ENCODE data around the gene KIF12. TPM values are rescaled to one million over a fixed set of nuclear protein-coding genes. Genes with fewer than 3 reads are reported as not detected.

KIF12 gene
- polyA plus RNA-seq, 1 donor (not counting 4 experiments of a cell fraction or from before 2014, with no cell fraction given), result 1.5 TPM

DNA sequence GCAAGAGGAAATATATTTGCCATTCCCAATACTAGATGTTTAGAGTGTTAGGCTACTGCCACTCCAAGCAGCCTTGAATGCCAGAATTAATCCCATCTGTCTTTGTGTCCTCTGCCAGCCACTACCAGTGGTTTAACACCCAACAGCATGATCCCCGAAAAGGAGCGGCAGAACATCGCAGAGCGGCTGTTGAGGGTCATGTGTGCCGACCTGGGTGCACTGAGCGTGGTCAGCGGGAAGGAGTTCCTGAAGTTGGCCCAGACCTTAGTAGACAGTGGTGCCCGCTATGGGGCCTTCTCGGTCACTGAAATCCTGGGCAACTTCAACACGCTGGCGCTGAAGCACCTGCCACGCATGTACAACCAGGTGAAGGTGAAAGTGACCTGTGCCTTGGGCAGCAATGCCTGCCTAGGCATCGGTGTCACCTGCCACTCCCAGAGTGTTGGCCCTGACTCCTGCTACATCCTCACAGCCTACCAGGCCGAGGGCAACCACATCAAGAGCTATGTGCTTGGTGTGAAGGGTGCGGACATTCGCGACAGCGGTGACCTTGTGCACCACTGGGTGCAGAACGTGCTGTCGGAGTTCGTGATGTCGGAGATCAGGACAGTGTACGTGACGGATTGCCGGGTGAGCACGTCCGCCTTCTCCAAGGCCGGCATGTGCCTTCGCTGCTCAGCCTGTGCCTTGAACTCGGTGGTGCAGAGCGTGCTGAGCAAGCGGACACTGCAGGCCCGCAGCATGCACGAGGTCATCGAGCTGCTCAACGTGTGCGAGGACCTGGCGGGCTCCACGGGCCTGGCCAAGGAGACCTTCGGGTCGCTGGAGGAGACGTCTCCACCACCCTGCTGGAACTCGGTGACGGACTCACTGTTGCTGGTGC, 50.3 kb downstream of the KIF12 start:
- no peak overlapping the region for H3K4me3 ChIP-seq (ENCODE audit: control insufficient read depth in 2 of 3, extremely low read depth in 1 of 3, insufficient read depth in 2 of 3, low read depth in 1 of 3, low read length in 3 of 3)
- no peak overlapping the region for H3K9ac ChIP-seq (ENCODE audit: control insufficient read depth, extremely low read depth, insufficient read depth, low read length)
- no peaks in the 10 kb centered on the region for H3K4me1 ChIP-seq (ENCODE audit: control insufficient read depth, extremely low read depth, insufficient read depth, low read length)
- no peak overlapping the region for H3K4me2 ChIP-seq (ENCODE audit: control insufficient read depth, extremely low read depth, insufficient read depth, low read depth, low read length)
- no peaks in the 10 kb centered on the region for H3K9me3 ChIP-seq (ENCODE audit: control insufficient read depth, low read depth, low read length)
- DNase-seq (ENCODE audit: low read depth, low spot score) (no peak), FAIRE-seq (no peak)
- H3K36me3 ChIP-seq (ENCODE audit: control insufficient read depth in 2 of 2, extremely low read depth in 1 of 2, insufficient read depth in 2 of 2, low read length in 2 of 2), result peaks cover 0 to 19% of the 10 kb centered on the region in 2 experiments
- TF ChIP-seq, protein P1, sequence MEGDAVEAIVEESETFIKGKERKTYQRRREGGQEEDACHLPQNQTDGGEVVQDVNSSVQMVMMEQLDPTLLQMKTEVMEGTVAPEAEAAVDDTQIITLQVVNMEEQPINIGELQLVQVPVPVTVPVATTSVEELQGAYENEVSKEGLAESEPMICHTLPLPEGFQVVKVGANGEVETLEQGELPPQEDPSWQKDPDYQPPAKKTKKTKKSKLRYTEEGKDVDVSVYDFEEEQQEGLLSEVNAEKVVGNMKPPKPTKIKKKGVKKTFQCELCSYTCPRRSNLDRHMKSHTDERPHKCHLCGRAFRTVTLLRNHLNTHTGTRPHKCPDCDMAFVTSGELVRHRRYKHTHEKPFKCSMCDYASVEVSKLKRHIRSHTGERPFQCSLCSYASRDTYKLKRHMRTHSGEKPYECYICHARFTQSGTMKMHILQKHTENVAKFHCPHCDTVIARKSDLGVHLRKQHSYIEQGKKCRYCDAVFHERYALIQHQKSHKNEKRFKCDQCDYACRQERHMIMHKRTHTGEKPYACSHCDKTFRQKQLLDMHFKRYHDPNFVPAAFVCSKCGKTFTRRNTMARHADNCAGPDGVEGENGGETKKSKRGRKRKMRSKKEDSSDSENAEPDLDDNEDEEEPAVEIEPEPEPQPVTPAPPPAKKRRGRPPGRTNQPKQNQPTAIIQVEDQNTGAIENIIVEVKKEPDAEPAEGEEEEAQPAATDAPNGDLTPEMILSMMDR (optimal IDR thresholded peaks at IDR 0.05 in 1 of 3, IDR thresholded peaks at IDR 0.05 in 1 of 3, conservative IDR thresholded peaks at IDR 0.05 in 1 of 3; ENCODE audit: extremely low read depth in 1 of 3, insufficient read depth in 2 of 3, low read length in 3 of 3), result no peak
- TF ChIP-seq EZH2 (IDR thresholded peaks at IDR 0.05; ENCODE audit: low read length), result no peak
- H3K79me2 ChIP-seq (ENCODE audit: control insufficient read depth, insufficient read depth, low read length), result no peaks in the 10 kb centered on the region
- dilution Hi-C loops (cut with MboI; ENCODE audit: extremely low pct_ligation_motif_present, low sequenced_read_pairs), result no loop called here
- H3K27me3 ChIP-seq (ENCODE audit: control insufficient read depth, extremely low read depth, insufficient read depth, low read length), result no peaks in the 10 kb centered on the region
- no peaks in the 10 kb centered on the region for H3K9me1 ChIP-seq (ENCODE audit: control insufficient read depth, extremely low read depth, insufficient read depth, low read length)
- H4K20me1 ChIP-seq (ENCODE audit: control insufficient read depth, extremely low read depth, insufficient read depth, low read length), result no peaks in the 10 kb centered on the region
- no peak overlapping the region for H3K27ac ChIP-seq (ENCODE audit: control insufficient read depth, insufficient read depth, low read length)
- no peak overlapping the region for H2AFZ ChIP-seq (ENCODE audit: control insufficient read depth, low read length)

GRCh38 chr9:114047717-114048116, 51.4 kb downstream of the KIF12 start:
- Histone ChIP-seq H3K4me3 (ENCODE audit: control insufficient read depth in 2 of 3, extremely low read depth in 1 of 3, insufficient read depth in 2 of 3, low read depth in 1 of 3, low read length in 3 of 3) (no peak overlapping the region), H3K9ac (ENCODE audit: control insufficient read depth, extremely low read depth, insufficient read depth, low read length) (no peak overlapping the region), H3K4me2 (ENCODE audit: control insufficient read depth, extremely low read depth, insufficient read depth, low read depth, low read length) (no peak overlapping the region), H3K27me3 (ENCODE audit: control insufficient read depth, extremely low read depth, insufficient read depth, low read length) (no peaks in the 10 kb centered on the region), H3K4me1 (ENCODE audit: control insufficient read depth, extremely low read depth, insufficient read depth, low read length) (no peaks in the 10 kb centered on the region), H3K27ac (ENCODE audit: control insufficient read depth, insufficient read depth, low read length) (no peak overlapping the region), H3K9me3 (ENCODE audit: control insufficient read depth, low read depth, low read length) (no peaks in the 10 kb centered on the region), H3K79me2 (ENCODE audit: control insufficient read depth, insufficient read depth, low read length) (no peaks in the 10 kb centered on the region), H4K20me1 (ENCODE audit: control insufficient read depth, extremely low read depth, insufficient read depth, low read length) (no peaks in the 10 kb centered on the region), H2AFZ (ENCODE audit: control insufficient read depth, low read length) (no peak overlapping the region), H3K36me3 (ENCODE audit: control insufficient read depth in 2 of 2, extremely low read depth in 1 of 2, insufficient read depth in 2 of 2, low read length in 2 of 2) (peaks cover 0 to 19% of the 10 kb centered on the region in 2 experiments), H3K9me1 (ENCODE audit: control insufficient read depth, extremely low read depth, insufficient read depth, low read length) (no peaks in the 10 kb centered on the region)
- DNase-seq (ENCODE audit: low read depth, low spot score) (no peak), FAIRE-seq (no peak)
- TF ChIP-seq, protein P1 (optimal IDR thresholded peaks at IDR 0.05 in 1 of 3, IDR thresholded peaks at IDR 0.05 in 1 of 3, conservative IDR thresholded peaks at IDR 0.05 in 1 of 3; ENCODE audit: extremely low read depth in 1 of 3, insufficient read depth in 2 of 3, low read length in 3 of 3), result peak; percentile 15 to 56 (median 45)
- TF ChIP-seq EZH2 (IDR thresholded peaks at IDR 0.05; ENCODE audit: low read length), result no peak
- dilution Hi-C loops (cut with MboI; ENCODE audit: extremely low pct_ligation_motif_present, low sequenced_read_pairs), result no loop called here

Data from keratinocyte (primary cell).